ENCODE measurements around the gene RRAGC. TPM values are rescaled to one million over a fixed set of nuclear protein-coding genes. Genes with fewer than 3 reads are reported as not detected.

The RRAGC gene
- total and polyA plus RNA-seq, 2 of the 13 experiments (the other 11 are each of a cell fraction or from before 2014, with no cell fraction given): 7.6 to 8.0 TPM

DNA sequence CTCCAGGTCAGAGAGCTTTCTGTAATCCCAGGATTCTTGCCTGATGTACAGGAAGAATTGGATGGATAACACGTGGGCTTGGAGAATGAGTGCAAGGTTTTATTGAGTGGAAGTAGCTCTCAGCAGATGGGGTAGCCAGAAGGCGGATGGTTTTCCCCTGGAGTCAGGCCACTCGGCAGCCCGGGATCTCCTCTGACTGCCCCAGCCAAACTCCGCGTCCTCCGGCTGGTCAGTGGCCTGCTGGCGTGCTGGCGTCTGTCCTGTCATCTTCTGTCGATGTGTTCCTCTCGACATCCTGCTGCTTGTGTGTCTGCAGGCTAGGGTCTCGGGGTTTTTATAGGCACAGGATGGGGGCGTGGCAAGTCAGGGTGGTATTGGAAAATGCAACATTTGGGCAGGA lies 49.2 kb upstream of the RRAGC start:
- Histone ChIP-seq H3K4me3 (replicated peaks in 1 of 3; ENCODE audit: insufficient read depth in 1 of 3, low read depth in 2 of 3, low read length in 3 of 3) (no peak overlapping the region), H4K20me1 (ENCODE audit: insufficient read depth, low read length) (no peaks in the 10 kb centered on the region), H3K27ac (ENCODE audit: extremely low read length, insufficient read depth, low read length) (no peak overlapping the region), H3K4me2 (ENCODE audit: low read depth, low read length) (no peak overlapping the region), H3K4me1 (ENCODE audit: insufficient read depth, low read length) (peaks cover 8% of the 10 kb centered on the region), H3K36me3 (replicated peaks in 1 of 2; ENCODE audit: control insufficient read depth in 1 of 2, insufficient read depth in 2 of 2, low read length in 2 of 2) (peaks cover 0 to 3% of the 10 kb centered on the region in 2 experiments; a peak in 1 of 5 replicates), H3K79me2 (ENCODE audit: insufficient read depth, low read length) (no peaks in the 10 kb centered on the region), H3K9ac (ENCODE audit: insufficient read depth, low read depth, low read length) (no peak overlapping the region), H2AFZ (ENCODE audit: low read length) (no peak overlapping the region), H3K27me3 (ENCODE audit: control insufficient read depth in 1 of 2, insufficient read depth in 2 of 2, low read length in 2 of 2) (no peaks in the 10 kb centered on the region), H3K9me3 (ENCODE audit: low read length) (peaks cover 11% of the 10 kb centered on the region; the same call in 1 of the 2 replicates)
- FAIRE-seq: no peak
- ChIA-PET POLR2A (no interaction called here), CTCF (ENCODE audit: low intra/inter-chr PET ratio, low total read pairs) (no interaction called here)
- WGBS (ENCODE audit: low lambda C conversion rate): 96% methylated on average over 13 of the region's 13 CpGs
- no peak for DNase-seq (ENCODE audit: low spot score)
- no TSS peak for BruUV-seq (replicated peaks)
- intact Hi-C loops (cut with micrococcal nuclease; ENCODE audit: unreplicated experiment) (no loop called here), in situ Hi-C loops (cut with HindIII; ENCODE audit: extremely low pct_ligation_motif_present, low pct_unique_long_range_greater_than_20kb) (no loop called here)
- no peak for ATAC-seq
- TF ChIP-seq SNRNP70 (IDR thresholded peaks at IDR 0.05; ENCODE audit: low read depth, low read length) (no peak), ZNF781 (CRISPR knock-in tag; IDR thresholded peaks at IDR 0.05; ENCODE audit: borderline replicate concordance, not compliant biosample characterization) (no peak), ONECUT2 (CRISPR knock-in tag; IDR thresholded peaks at IDR 0.05) (no peak), ZNF619 (CRISPR knock-in tag; IDR thresholded peaks at IDR 0.05) (no peak), KMT2A (CRISPR knock-in tag; IDR thresholded peaks at IDR 0.05) (no peak), SALL1 (CRISPR knock-in tag; IDR thresholded peaks at IDR 0.05) (no peak)

GRCh38 chr1:38905985-38906384 lies 46.4 kb upstream of the RRAGC start:
- ChIA-PET POLR2A (no interaction called here), CTCF (ENCODE audit: low intra/inter-chr PET ratio, low total read pairs) (no interaction called here)
- TF ChIP-seq, protein P1, sequence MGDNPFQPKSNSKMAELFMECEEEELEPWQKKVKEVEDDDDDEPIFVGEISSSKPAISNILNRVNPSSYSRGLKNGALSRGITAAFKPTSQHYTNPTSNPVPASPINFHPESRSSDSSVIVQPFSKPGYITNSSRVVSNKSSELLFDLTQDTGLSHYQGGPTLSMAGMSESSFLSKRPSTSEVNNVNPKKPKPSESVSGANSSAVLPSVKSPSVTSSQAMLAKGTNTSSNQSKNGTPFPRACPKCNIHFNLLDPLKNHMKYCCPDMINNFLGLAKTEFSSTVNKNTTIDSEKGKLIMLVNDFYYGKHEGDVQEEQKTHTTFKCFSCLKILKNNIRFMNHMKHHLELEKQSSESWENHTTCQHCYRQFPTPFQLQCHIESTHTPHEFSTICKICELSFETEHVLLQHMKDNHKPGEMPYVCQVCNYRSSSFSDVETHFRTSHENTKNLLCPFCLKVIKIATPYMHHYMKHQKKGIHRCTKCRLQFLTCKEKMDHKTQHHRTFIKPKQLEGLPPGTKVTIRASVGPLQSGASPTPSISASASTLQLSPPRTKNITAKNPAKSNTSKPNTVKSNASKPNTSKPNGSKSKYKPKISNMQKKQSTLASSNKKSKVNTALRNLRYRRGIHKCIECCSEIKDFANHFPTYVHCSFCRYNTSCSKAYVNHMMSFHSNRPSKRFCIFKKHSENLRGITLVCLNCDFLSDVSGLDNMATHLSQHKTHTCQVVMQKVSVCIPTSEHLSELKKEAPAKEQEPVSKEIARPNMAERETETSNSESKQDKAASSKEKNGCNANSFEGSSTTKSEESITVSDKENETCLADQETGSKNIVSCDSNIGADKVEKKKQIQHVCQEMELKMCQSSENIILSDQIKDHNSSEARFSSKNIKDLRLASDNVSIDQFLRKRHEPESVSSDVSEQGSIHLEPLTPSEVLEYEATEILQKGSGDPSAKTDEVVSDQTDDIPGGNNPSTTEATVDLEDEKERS (CRISPR knock-in tag; IDR thresholded peaks at IDR 0.05): peak; percentile 81
- no peak for TF ChIP-seq PHF21A (CRISPR knock-in tag; IDR thresholded peaks at IDR 0.05)
- H3K9ac ChIP-seq (ENCODE audit: insufficient read depth, low read depth, low read length): no peak overlapping the region
- H3K27me3 ChIP-seq (ENCODE audit: control insufficient read depth in 1 of 2, insufficient read depth in 2 of 2, low read length in 2 of 2): no peaks in the 10 kb centered on the region
- no peak overlapping the region for H3K4me3 ChIP-seq (replicated peaks in 1 of 3; ENCODE audit: insufficient read depth in 1 of 3, low read depth in 2 of 3, low read length in 3 of 3)
- in situ Hi-C loops (cut with HindIII; ENCODE audit: extremely low pct_ligation_motif_present, low pct_unique_long_range_greater_than_20kb) (no loop called here), intact Hi-C loops (cut with micrococcal nuclease; ENCODE audit: unreplicated experiment) (no loop called here)
- no peak overlapping the region for H2AFZ ChIP-seq (ENCODE audit: low read length)
- no peaks in the 10 kb centered on the region; a peak in 1 of 5 replicates for H3K36me3 ChIP-seq (replicated peaks in 1 of 2; ENCODE audit: control insufficient read depth in 1 of 2, insufficient read depth in 2 of 2, low read length in 2 of 2)
- no peak for FAIRE-seq
- H3K9me3 ChIP-seq (ENCODE audit: low read length): peaks cover 11% of the 10 kb centered on the region; the same call in 1 of the 2 replicates
- H3K4me1 ChIP-seq (ENCODE audit: insufficient read depth, low read length): peaks cover 1% of the 10 kb centered on the region; the same call in 1 of the 2 replicates
- H3K79me2 ChIP-seq (ENCODE audit: insufficient read depth, low read length): no peaks in the 10 kb centered on the region
- H3K27ac ChIP-seq (ENCODE audit: extremely low read length, insufficient read depth, low read length): no peak overlapping the region
- H4K20me1 ChIP-seq (ENCODE audit: insufficient read depth, low read length): no peaks in the 10 kb centered on the region
- ATAC-seq: no peak
- WGBS (ENCODE audit: low lambda C conversion rate): 92% methylated on average over 2 of the region's 2 CpGs
- H3K4me2 ChIP-seq (ENCODE audit: low read depth, low read length): no peak overlapping the region
- no TSS peak for BruUV-seq (replicated peaks)
- no peak for DNase-seq (ENCODE audit: low spot score)
